Measurements from ENCODE around the gene RANBP3. TPM values are rescaled to one million over a fixed set of nuclear protein-coding genes. Genes with fewer than 3 reads are reported as not detected.
"Not testable (repeated sequence)": the region's sequence is repeated elsewhere in the genome, so short reads cannot be mapped to it uniquely, and the experiment has no call there.

Gene RANBP3
- total RNA-seq, 2 donors from 2014 or later: 48.3 to 55.4 TPM

DNA sequence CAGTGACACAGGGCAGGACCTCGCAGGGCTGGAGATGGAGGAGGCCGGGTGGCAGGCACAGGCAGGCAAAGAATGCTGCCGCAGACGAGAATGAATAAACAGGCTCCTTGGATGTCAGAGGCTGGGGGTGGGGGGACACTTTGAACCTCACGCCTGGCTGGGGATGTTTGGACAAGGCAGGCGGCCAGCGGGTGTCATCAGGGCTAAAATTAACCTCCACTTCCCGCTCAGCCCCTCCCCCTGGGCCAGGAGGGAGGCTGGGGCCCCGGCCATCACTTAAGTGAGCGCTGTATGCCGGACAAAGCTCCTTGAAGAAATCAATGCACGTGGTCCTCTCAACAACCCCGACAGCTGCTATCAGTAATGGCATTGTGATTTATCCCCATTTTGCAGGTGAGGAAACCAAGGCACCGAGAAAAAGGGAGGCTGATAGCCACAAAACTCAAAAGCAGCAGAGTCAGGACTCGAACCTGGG, 97.3 kb downstream of the RANBP3 start:
- peak; percentile 90 for DNase-seq (ENCODE audit: low spot score)
- intact Hi-C loops (cut with DNase I): no loop called here

DNA sequence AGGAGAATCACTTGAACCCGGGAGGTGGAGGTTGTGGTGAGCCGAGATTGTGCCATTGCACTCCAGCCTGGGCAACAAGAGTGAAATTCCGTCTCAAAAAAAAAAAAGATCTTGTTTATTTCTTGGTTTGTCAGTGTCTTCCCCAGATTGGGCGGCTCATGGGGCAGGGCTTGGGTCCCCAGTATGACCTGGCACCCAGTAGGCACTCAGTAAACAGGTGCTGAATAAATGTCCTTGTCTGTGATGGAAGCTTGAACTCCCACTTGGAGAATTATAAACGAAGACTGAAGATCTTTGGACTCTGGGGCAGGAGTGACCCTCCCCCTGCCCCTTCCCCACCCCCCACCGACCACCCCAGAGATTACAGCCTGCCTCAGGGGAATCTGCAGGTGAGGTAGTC, 97.7 kb downstream of the RANBP3 start:
- intact Hi-C loops (cut with DNase I): no loop called here
- no peak for DNase-seq (ENCODE audit: low spot score)

GRCh38 chr19:5877882-5878281, 100.1 kb downstream of the RANBP3 start:
- intact Hi-C loops (cut with DNase I): no loop called here
- no peak for DNase-seq (ENCODE audit: low spot score)

DNA sequence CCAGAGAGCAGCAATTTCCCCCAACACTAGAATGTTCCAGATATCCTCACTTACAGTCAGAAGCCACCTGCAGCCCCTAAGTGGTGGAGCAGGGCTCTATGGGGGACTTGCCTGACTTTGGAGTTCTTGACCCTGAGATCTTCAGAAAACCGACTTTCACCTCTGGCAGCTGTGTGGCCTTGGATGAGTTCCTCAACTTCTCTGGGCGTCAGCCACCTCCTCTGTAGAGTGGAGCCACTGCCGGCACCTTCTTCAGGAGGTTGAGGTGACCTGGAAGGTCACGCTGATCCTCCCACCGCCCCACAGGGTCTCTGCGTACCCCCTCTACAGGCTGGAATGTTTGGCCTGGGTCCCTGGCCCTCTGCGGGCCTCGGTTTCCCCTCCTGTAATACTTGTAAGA, 100.5 kb downstream of the RANBP3 start:
- no peak for DNase-seq (ENCODE audit: low spot score)
- intact Hi-C loops (cut with DNase I): no loop called here

GRCh38 chr19:5874496-5874895, 103.4 kb downstream of the RANBP3 start:
- DNase-seq (ENCODE audit: low spot score); intact Hi-C loops (cut with DNase I): not testable (repeated sequence)

DNA sequence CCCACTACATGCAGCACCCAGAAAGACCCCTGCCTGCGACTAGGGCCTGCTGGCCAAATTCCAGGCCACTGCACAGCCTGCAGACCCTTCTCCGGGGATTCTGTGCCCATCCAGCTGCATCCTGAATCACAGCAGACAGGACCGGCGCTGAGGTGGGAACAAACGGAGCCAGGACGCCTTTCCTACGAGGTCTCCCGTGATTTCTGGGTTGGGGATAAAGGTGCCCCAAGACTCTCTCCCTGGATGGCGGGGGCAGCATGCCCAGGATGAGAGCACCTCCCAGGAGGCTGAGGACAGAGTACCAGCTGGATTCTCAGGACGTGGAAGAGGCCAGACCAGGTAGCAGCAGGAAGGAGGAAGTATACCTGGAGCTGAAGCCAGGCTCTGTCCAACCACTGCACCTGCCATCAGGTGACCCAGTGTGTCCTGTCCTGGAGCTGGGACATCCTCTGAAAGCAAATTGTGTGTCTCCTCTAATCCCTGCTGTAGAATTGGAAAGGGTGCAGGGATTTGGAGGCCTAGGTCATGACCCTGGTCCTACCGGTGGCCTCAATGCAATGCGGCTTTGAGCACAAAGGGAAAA, 104.2 kb downstream of the RANBP3 start:
- intact Hi-C loops (cut with DNase I): no loop called here
- DNase-seq (ENCODE audit: low spot score): no peak

- intact Hi-C loops (cut with DNase I): no loop called here
- no peak for DNase-seq (ENCODE audit: low spot score)
Observed at GRCh38 chr19:5870986-5871394, 107.0 kb downstream of the RANBP3 start.

DNA sequence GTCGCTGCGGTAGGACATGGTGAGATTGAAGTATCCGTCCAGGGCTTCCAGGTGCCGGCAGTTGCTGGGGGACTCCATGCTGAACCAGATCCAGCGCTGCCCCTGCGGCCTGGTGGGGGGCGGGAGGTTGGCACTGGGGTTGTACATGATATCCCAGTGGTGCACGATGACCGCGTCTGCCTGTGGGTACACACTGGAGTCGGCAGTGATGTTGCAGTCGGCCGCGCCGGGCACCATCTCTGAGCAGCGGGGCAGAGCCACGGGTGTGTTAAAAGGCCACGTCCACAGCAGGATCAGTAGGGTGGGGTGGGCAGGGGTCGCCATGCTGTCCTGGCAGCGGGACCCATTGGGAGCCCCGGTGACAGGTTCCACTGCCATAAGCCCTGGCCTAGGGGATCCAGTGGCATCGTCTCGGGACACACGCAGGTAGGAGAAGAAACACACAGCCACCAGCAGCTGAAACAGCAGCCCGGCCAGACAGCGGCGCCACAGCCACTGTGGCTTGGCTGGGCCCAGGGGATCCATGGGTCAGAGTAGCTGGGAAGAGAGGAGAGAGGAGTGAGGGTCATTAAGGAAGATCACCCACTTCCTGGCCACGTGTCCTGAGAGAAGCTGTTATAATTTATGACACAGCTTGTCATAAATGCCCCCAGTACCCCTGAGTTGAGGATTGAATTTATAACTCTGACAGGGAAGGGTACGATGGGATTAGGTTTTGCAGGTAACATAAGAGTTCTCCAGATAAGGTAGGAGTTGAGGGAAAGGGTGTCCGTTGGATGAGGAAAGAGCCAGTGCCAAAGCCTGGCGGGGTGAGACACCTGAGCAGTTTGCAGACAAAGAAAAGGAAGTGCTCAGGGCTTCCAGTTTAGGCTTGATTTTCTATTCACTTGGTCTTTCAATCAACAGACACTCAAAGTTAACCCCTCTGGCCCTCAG, 110.5 kb downstream of the RANBP3 start:
- intact Hi-C loops (cut with DNase I): no loop called here
- no peak for DNase-seq (ENCODE audit: low spot score)

Other genes starting within 250 kb of the RANBP3 start
- 1 to 10 TPM in 1 of 2 donors, under 1 TPM in 1; 1.00 to 2.2 TPM for gene PRR22, start 193.4 kb downstream of the RANBP3 start, total RNA-seq
- 10 to 100 TPM; 19.1 to 27.6 TPM for gene DUS3L, start 187.0 kb downstream of the RANBP3 start, total RNA-seq
- gene NRTN, start 173.1 kb downstream of the RANBP3 start, total RNA-seq: under 1 TPM in 1 of 2 donors, not detected in 1; 0.52 TPM
- not detected for gene FUT6, start 138.4 kb downstream of the RANBP3 start, total RNA-seq
- not detected for gene FUT3, start 126.7 kb downstream of the RANBP3 start, total RNA-seq
- not detected for gene FUT5, start 107.6 kb downstream of the RANBP3 start, total RNA-seq
- 100 to 1,000 TPM; 161 to 193 TPM for gene NDUFA11, start 74.3 kb downstream of the RANBP3 start, total RNA-seq
- 1 to 10 TPM; 2.4 to 5.0 TPM for gene VMAC, start 73.3 kb downstream of the RANBP3 start, total RNA-seq
- gene CAPS, start 63.9 kb downstream of the RANBP3 start, total RNA-seq: 1 to 10 TPM; 3.8 to 8.5 TPM
- gene RFX2, start 132.4 kb upstream of the RANBP3 start, total RNA-seq: 10 to 100 TPM; 20.7 to 21.7 TPM
- not detected for gene ACSBG2, start 157.5 kb upstream of the RANBP3 start, total RNA-seq